Panc1 (cell line): Measurements from ENCODE around the gene RFTN1.

ENCODE experiments used
- POLR2AphosphoS5 ChIP-seq: IDR thresholded peaks from 2 replicates; pipeline ENCODE4 v1.6.1; 2012; ENCODE audit warnings: mild to moderate bottlenecking, low read depth, low read length, moderate library complexity
- SIN3A ChIP-seq: IDR thresholded peaks from 2 replicates; pipeline ENCODE4 v1.6.1; 2012; ENCODE audit warnings: low read depth, mild to moderate bottlenecking, low read length, moderate library complexity, borderline replicate concordance; ENCODE audit not compliant: insufficient read depth
- TF ChIP-seq, protein P1 (sequence below): fragments of 450-650 bp; IDR thresholded peaks from 2 replicates; pipeline ENCODE4 v1.5.1; 2017; ENCODE audit warnings: mild to moderate bottlenecking
- TF ChIP-seq, protein P2 (sequence below), 2 experiments: IDR thresholded peaks; 2 replicates each; pipeline ENCODE4 v1.6.1; 2011 to 2012; ENCODE audit warnings: low read depth in 2 of 2, control low read depth in 1 of 2, low read length in 1 of 2, mild to moderate bottlenecking in 1 of 2, moderate library complexity in 1 of 2; ENCODE audit not compliant: insufficient read depth in 1 of 2

DNA sequence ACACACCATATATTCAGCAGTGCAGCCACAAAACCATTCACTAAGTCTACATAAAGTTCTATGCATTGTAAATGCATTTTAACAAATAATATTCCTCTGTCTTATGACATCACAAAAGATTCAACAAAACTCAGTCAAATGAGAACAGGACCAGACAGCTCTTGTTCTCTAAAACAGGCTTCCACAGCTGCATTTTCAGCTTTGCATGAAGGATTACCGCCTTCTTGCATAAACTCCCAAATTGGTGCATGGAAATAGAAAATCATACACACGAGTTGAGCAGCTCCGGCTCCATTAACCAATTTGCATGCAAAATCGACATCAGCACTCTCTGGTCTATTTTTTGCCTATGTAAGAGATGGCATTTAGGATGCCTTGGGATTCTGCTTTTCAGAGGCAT is 66.4 kb downstream of the RFTN1 start:
- no peak for TF ChIP-seq SIN3A
- TF ChIP-seq, protein P1, sequence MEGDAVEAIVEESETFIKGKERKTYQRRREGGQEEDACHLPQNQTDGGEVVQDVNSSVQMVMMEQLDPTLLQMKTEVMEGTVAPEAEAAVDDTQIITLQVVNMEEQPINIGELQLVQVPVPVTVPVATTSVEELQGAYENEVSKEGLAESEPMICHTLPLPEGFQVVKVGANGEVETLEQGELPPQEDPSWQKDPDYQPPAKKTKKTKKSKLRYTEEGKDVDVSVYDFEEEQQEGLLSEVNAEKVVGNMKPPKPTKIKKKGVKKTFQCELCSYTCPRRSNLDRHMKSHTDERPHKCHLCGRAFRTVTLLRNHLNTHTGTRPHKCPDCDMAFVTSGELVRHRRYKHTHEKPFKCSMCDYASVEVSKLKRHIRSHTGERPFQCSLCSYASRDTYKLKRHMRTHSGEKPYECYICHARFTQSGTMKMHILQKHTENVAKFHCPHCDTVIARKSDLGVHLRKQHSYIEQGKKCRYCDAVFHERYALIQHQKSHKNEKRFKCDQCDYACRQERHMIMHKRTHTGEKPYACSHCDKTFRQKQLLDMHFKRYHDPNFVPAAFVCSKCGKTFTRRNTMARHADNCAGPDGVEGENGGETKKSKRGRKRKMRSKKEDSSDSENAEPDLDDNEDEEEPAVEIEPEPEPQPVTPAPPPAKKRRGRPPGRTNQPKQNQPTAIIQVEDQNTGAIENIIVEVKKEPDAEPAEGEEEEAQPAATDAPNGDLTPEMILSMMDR: no peak
- TF ChIP-seq POLR2AphosphoS5: no peak
- TF ChIP-seq, protein P2, sequence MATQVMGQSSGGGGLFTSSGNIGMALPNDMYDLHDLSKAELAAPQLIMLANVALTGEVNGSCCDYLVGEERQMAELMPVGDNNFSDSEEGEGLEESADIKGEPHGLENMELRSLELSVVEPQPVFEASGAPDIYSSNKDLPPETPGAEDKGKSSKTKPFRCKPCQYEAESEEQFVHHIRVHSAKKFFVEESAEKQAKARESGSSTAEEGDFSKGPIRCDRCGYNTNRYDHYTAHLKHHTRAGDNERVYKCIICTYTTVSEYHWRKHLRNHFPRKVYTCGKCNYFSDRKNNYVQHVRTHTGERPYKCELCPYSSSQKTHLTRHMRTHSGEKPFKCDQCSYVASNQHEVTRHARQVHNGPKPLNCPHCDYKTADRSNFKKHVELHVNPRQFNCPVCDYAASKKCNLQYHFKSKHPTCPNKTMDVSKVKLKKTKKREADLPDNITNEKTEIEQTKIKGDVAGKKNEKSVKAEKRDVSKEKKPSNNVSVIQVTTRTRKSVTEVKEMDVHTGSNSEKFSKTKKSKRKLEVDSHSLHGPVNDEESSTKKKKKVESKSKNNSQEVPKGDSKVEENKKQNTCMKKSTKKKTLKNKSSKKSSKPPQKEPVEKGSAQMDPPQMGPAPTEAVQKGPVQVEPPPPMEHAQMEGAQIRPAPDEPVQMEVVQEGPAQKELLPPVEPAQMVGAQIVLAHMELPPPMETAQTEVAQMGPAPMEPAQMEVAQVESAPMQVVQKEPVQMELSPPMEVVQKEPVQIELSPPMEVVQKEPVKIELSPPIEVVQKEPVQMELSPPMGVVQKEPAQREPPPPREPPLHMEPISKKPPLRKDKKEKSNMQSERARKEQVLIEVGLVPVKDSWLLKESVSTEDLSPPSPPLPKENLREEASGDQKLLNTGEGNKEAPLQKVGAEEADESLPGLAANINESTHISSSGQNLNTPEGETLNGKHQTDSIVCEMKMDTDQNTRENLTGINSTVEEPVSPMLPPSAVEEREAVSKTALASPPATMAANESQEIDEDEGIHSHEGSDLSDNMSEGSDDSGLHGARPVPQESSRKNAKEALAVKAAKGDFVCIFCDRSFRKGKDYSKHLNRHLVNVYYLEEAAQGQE (IDR thresholded peaks at IDR 0.05; ENCODE audit: insufficient read depth in 1 of 2, low read depth in 2 of 2, low read length in 1 of 2): no peak
